Vagina (tissue), 2 donors: Measurements from ENCODE around the gene ADGRD2. TPM values are rescaled to one million over a fixed set of nuclear protein-coding genes. Genes with fewer than 3 reads are reported as not detected.

Source experiments
- DNase-seq, 2 donors: peaks; one replicate each; pipeline ENCODE4 v3.0.0-alpha.2; 2017; ENCODE audit errors: extremely low spot score in 2 of 2
- H3K27ac ChIP-seq: fragments of 200-600 bp; sonication (generic); one replicate; pipeline ENCODE4 v1.5.1; 2019
- H3K27me3 ChIP-seq: fragments of 200-600 bp; sonication (generic); one replicate; pipeline ENCODE4 v1.5.1; 2019
- H3K36me3 ChIP-seq, 2 donors: fragments of 200-600 bp; sonication (generic); one replicate each; pipeline ENCODE4 v1.5.1; 2017 to 2019
- H3K4me1 ChIP-seq: fragments of 200-600 bp; sonication (generic); one replicate; pipeline ENCODE4 v1.5.1; 2019
- H3K4me3 ChIP-seq, 2 donors: fragments of 200-600 bp; sonication (generic); 1 replicate in 1 of 2; 2 replicates in 1 of 2; pipeline ENCODE4 v1.5.1; 2016 to 2019
- H3K9me3 ChIP-seq: fragments of 200-600 bp; sonication (generic); one replicate; pipeline ENCODE4 v1.5.1; 2019
- CTCF ChIP-seq, 3 experiments: fragments of 450-650 bp in 2 of 3; fragments of 200-600 bp in 1 of 3; sonication (generic) in 1 of 3; IDR thresholded peaks; one replicate each; pipeline ENCODE4 v1.5.1; 2017 to 2019; ENCODE audit warnings: antibody characterized with exemption in 3 of 3, mild to moderate bottlenecking in 2 of 3, moderate library complexity in 2 of 3
- POLR2A ChIP-seq, 2 donors: fragments of 450-650 bp; IDR thresholded peaks; one replicate each; pipeline ENCODE4 v1.6.1; 2017; ENCODE audit warnings: antibody characterized with exemption in 2 of 2, mild to moderate bottlenecking in 2 of 2, moderate library complexity in 2 of 2
- POLR2AphosphoS5 ChIP-seq, 2 donors: sonication (generic); formaldehyde crosslinking; IDR thresholded peaks; one replicate each; pipeline ENCODE4 v1.9.0; 2017; ENCODE audit warnings: antibody characterized with exemption in 2 of 2, mild to moderate bottlenecking in 2 of 2, low read depth in 1 of 2; ENCODE audit not compliant: insufficient read depth in 1 of 2
- intact Hi-C: fragments of 100-400 bp; cut with DNase I; formaldehyde crosslinking; loops from one replicate; pipeline ENCODE4 v1.15.1; 2023
- total RNA-seq: library from RNA; depleted of rRNA; stranded (reverse); fragments of >200 nt; gene quantifications from one replicate; pipeline ENCODE4 v1.2.3, GENCODE V29; 2016

Gene ADGRD2
- total RNA-seq, 1 donor from 2014 or later: 4.2 TPM

DNA sequence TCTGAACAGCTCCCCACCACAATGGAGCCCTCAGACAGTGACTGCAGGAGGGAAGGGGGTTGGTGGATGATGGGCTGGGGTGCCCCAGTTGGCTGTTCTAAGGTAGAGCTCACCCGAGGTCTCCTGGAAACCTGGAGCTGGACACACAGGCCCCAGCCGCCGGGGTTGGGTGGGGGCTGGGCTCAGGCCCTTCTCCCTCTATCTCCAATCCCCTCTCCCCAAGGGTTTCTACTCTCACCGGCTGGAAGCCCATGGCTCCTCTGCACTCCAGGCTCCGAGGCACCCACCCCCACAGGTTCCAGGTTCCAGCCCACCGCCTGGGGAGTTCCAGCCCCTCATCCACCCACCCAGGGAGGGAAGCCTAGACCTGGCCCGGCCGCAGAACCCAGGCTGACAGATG, 56.2 kb downstream of the ADGRD2 start:
- Histone ChIP-seq H3K27ac (no peak overlapping the region), H3K4me3 (no peak overlapping the region), H3K9me3 (no peaks in the 10 kb centered on the region), H3K27me3 (peaks cover 16% of the 10 kb centered on the region), H3K4me1 (peaks cover 14% of the 10 kb centered on the region), H3K36me3 (no peaks in the 10 kb centered on the region)
- intact Hi-C loops: no loop called here
- DNase-seq: no peak
- TF ChIP-seq POLR2A (IDR thresholded peaks at IDR 0.05): no peak
- TF ChIP-seq CTCF (IDR thresholded peaks at IDR 0.05): no peak
- TF ChIP-seq POLR2AphosphoS5 (IDR thresholded peaks at IDR 0.05; ENCODE audit: insufficient read depth in 1 of 2, low read depth in 1 of 2): no peak

DNA sequence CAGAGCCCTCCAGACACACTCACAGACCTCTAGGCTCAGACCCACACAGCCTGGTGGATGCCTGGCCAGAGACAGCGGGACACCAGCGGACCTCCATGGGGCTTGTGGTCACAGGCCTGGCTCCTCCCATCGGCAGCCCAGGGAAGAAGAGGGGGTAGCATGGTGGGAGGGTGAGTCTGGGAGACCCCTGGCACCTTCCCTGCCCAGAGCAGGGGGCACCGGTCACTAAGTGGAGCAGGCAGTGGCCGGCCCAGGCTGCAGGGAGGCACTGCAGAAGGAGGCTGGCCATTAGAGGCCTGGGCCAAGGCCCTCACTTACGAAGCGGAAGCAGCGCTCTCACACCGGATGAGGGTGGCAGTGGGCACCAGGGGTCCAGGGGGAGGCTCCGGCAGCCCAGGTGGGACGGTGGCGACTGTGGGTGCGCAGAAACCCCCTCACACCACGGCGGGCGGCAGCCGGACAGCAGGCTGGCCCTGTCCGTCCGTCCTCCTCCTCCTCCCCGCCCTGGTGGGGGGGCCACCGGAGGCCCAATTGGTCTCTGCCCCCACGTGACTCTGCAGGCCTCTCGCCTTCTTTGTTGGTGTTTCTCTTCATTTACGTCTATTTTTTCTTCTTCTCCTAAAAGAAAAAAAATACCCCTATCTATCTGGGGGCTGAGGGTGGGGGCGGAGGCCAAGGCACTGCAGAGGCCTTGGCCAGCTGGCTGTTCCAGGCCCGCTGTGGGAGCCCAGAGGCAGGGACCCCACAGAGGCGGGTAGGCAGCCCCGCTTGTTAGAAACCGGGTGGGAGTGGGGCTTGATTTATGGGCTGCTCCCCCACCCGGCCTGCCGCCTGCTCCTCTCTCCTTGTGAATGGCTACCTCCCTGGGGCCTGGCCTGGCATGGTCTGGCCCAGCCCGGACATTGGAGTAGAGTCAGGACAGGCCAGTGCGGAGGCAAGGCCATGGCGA, 57.0 kb downstream of the ADGRD2 start, which contains the start of gene NR5A1:
Gene NR5A1 (minus strand): TSS at position 469 of the 949 bp plus-strand sequence. CDS start 4,004 bp downstream, outside the sequence.
- DNase-seq: no peak
- Histone ChIP-seq H3K27ac (no peak within 1 kb of the TSS), H3K27me3 (peaks cover 16% of the 10 kb centered on the region), H3K36me3 (no peaks in the 10 kb centered on the region), H3K4me1 (peaks cover 14% of the 10 kb centered on the region), H3K4me3 (no peak within 1 kb of the TSS), H3K9me3 (no peaks in the 10 kb centered on the region)
- intact Hi-C loops: no loop called here
- no peak for TF ChIP-seq POLR2AphosphoS5 (IDR thresholded peaks at IDR 0.05; ENCODE audit: insufficient read depth in 1 of 2, low read depth in 1 of 2)
- TF ChIP-seq CTCF (IDR thresholded peaks at IDR 0.05): no peak
- TF ChIP-seq POLR2A (IDR thresholded peaks at IDR 0.05): no peak

GRCh38 chr9:124507880-124508423, 57.7 kb downstream of the ADGRD2 start:
- H3K4me1 ChIP-seq: peaks cover 14% of the 10 kb centered on the region
- no peak overlapping the region for H3K4me3 ChIP-seq
- H3K9me3 ChIP-seq: no peaks in the 10 kb centered on the region
- TF ChIP-seq POLR2A (IDR thresholded peaks at IDR 0.05) (no peak), POLR2AphosphoS5 (IDR thresholded peaks at IDR 0.05; ENCODE audit: insufficient read depth in 1 of 2, low read depth in 1 of 2) (no peak), CTCF (IDR thresholded peaks at IDR 0.05) (no peak)
- DNase-seq: no peak
- peaks cover 12% of the 10 kb centered on the region for H3K27me3 ChIP-seq
- intact Hi-C loops: no loop called here
- no peak overlapping the region for H3K27ac ChIP-seq
- H3K36me3 ChIP-seq: no peaks in the 10 kb centered on the region

DNA sequence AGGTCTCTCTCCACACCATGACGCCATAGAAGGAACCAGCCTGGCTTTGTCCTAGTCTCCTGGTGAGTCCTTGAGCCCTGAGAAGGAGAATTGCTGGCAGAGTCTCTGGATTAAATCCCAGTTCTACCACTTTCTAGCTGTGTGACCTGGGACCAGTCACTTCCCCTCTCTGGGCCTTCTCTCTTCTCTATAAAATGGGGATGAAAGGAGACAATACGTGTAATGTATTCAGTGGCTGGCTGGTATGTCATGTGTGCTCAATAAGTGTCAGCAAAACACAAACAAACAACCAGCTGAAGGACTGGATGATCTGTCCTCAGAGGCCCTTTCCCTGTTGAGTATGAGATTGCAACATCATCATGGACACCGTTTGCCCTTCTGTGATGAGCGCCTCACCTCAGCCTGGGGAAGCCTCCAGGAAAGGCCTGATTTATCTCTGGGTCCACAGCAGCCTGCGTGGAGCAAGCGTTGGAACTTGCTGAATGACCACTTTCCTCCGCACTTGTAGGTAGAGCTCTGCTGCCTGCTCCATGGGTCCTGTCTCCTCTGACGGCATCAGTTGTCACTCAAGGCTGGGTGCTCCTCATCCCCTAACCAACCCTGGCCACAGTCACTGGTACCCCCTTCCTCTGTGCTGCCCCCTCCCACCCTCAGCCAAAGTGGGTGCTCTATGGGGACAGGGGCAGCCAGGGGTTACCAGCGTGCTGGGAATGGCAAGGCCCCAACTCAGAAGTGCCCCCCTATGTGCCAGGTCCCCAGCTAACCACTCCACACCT, 60.6 kb downstream of the ADGRD2 start:
- H3K9me3 ChIP-seq: no peaks in the 10 kb centered on the region
- TF ChIP-seq POLR2A (IDR thresholded peaks at IDR 0.05): no peak
- H3K36me3 ChIP-seq: no peaks in the 10 kb centered on the region
- intact Hi-C loops: no loop called here
- no peak overlapping the region for H3K27ac ChIP-seq
- H3K27me3 ChIP-seq: no peaks in the 10 kb centered on the region
- no peak overlapping the region for H3K4me3 ChIP-seq
- no peak for DNase-seq
- no peaks in the 10 kb centered on the region for H3K4me1 ChIP-seq

DNA sequence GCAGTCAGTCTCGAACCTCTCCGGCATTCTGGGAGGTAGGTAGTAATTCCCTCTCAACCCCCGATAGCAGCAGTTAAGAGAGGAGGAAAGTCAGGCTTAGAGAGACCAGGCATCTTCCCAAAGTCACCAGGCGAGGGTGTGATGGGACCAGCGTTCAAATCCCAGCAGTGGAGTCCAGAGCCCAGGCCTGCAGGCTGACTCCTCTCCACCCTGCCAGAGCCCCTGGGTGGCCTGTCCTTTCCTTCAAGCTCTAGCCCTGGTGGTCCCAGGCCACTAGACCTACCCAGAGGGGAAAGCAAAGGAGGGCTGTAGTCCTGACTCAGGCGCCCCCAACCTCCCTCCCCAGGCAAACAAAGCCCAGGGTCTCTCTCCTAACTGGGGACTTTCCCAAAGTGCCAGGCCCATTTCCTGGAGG, 61.2 kb downstream of the ADGRD2 start:
- H3K27ac ChIP-seq: no peak overlapping the region
- H3K36me3 ChIP-seq: no peaks in the 10 kb centered on the region
- intact Hi-C loops: no loop called here
- no peaks in the 10 kb centered on the region for H3K9me3 ChIP-seq
- no peak for DNase-seq
- no peak for TF ChIP-seq POLR2A (IDR thresholded peaks at IDR 0.05)
- H3K27me3 ChIP-seq: no peaks in the 10 kb centered on the region
- H3K4me3 ChIP-seq: no peak overlapping the region
- no peaks in the 10 kb centered on the region for H3K4me1 ChIP-seq
